Hematopoietic multipotent progenitor cell (in vitro differentiated cells): ENCODE measurements around the gene CENPC. TPM values are rescaled to one million over a fixed set of nuclear protein-coding genes. Genes with fewer than 3 reads are reported as not detected.
"Not testable (repeated sequence)": the region's sequence is repeated elsewhere in the genome, so short reads cannot be mapped to it uniquely, and the experiment has no call there.

Source experiments
- DNase-seq, 3 donors: peaks; one replicate each; pipeline ENCODE4 v3.0.0-alpha.2; 2011 to 2015; ENCODE audit warnings: low read depth in 2 of 3, low spot score in 2 of 3
- total RNA-seq: library from RNA; depleted of rRNA; stranded (reverse); fragments of >200 nt; gene quantifications from one replicate; pipeline ENCODE4 v1.2.3, GENCODE V29; 2012

Gene CENPC
- total RNA-seq, 1 donor, result 15.3 TPM

GRCh38 chr4:67483868-67484602 is 61.3 kb downstream of the CENPC start:
- no peak for DNase-seq

GRCh38 chr4:67480810-67481209 is 64.5 kb downstream of the CENPC start:
- no peak for DNase-seq

- no peak for DNase-seq
Measured at GRCh38 chr4:67475155-67475554, 70.1 kb downstream of the CENPC start.

- no peak for DNase-seq
Measured at GRCh38 chr4:67470871-67471270, 74.4 kb downstream of the CENPC start.

GRCh38 chr4:67468830-67469229 is 76.5 kb downstream of the CENPC start:
- DNase-seq, result no peak

GRCh38 chr4:67466751-67467150 is 78.6 kb downstream of the CENPC start:
- no peak for DNase-seq

- no peak for DNase-seq
Measured at GRCh38 chr4:67465763-67466052, 79.6 kb downstream of the CENPC start.

GRCh38 chr4:67465032-67465762 is 80.1 kb downstream of the CENPC start:
- DNase-seq, result no peak

GRCh38 chr4:67460574-67460973 is 84.7 kb downstream of the CENPC start:
- DNase-seq, result no peak

GRCh38 chr4:67459164-67459563 is 86.1 kb downstream of the CENPC start:
- no peak for DNase-seq

- DNase-seq, result no peak
Measured at GRCh38 chr4:67456577-67457196, 88.6 kb downstream of the CENPC start.

GRCh38 chr4:67452846-67453205 is 92.5 kb downstream of the CENPC start:
- DNase-seq, result not testable (repeated sequence)

GRCh38 chr4:67452100-67452845 is 93.0 kb downstream of the CENPC start:
- no peak for DNase-seq

- DNase-seq, result no peak
Measured at GRCh38 chr4:67451464-67451863, 93.8 kb downstream of the CENPC start.

- no peak for DNase-seq
Measured at GRCh38 chr4:67448621-67449020, 96.7 kb downstream of the CENPC start.

GRCh38 chr4:67447873-67448272 is 97.4 kb downstream of the CENPC start:
- DNase-seq, result no peak

GRCh38 chr4:67446811-67447210 is 98.5 kb downstream of the CENPC start:
- DNase-seq, result no peak

GRCh38 chr4:67445881-67446280 is 99.4 kb downstream of the CENPC start:
- DNase-seq, result not testable (repeated sequence)

- no peak for DNase-seq
Measured at GRCh38 chr4:67438975-67439374, 106.3 kb downstream of the CENPC start.

GRCh38 chr4:67437974-67438713 is 107.2 kb downstream of the CENPC start:
- DNase-seq, result no peak

GRCh38 chr4:67436742-67437141 is 108.6 kb downstream of the CENPC start:
- DNase-seq, result no peak
